ENCODE data around the gene TVP23A.
"Not testable (repeated sequence)": the region's sequence is repeated elsewhere in the genome, so short reads cannot be mapped to it uniquely, and the experiment has no call there.

Gene TVP23A

GRCh38 chr16:10744370-10745030, 74.1 kb downstream of the TVP23A start:
- no peak for DNase-seq (ENCODE audit: low spot score)

DNA sequence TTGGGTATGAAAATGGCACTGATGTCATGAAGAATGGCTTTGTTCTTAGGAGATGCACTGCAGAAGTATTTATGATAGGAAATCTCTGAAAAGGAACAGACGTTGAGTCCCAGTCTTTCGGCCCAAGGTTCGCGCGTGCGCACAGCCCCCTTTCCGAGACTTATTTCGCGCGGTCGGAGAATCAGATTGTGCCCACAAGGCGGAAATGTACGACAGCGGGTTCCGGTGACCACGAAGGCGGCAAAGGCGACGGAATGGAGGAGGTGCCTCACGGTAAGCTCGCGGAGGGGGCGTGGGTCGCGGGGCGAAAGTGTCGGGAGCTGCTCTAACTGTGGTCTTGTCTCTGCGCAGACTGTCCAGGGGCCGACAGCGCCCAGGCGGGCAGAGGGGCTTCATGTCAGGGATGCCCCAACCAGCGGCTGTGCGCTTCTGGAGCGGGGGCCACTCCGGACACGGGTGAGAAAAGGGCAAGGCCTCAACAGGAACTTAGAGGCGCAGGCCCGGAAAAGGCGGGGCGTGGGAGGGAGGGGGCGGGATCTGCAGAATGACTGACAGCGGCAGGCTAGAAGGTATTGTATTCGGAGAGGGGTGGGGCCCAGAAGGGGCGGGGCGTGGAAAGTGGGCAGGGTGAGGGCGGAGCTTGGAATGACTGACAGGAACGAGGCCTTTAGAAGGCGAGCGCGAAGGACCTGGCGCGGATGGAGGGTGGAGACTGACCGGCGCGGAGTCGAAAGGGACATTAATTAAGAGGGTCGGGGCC, 74.8 kb downstream of the TVP23A start, which contains the start of gene NUBP1:
Gene NUBP1, plus strand, starts transcription at position 233 of the 760 bp plus-strand sequence. Its CDS starts 22 bp downstream, at position 255.
- DNase-seq (ENCODE audit: low spot score), result peak; percentile 97

DNA sequence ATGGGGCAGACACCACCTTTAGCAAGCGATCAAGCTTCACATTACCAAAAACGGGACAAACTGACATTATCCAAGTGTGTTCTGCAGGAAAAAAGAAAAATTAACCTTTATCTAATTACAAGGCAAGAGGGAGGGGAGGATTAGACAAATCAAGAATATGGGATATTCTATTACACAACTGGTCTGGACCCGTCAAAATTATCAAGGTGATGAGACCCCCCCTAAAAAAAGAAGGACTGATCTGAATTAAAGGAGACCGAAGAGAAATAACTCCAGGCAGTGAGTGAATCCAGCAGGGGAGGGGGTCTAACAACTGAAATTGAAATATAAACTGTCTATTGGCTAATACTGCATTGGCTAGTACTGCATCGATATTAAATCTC, 75.4 kb downstream of the TVP23A start:
- no peak for DNase-seq (ENCODE audit: low spot score)

- DNase-seq (ENCODE audit: low spot score), result no peak
These were observed 76.8 kb downstream of the TVP23A start for GRCh38 chr16:10741844-10742243.

DNA sequence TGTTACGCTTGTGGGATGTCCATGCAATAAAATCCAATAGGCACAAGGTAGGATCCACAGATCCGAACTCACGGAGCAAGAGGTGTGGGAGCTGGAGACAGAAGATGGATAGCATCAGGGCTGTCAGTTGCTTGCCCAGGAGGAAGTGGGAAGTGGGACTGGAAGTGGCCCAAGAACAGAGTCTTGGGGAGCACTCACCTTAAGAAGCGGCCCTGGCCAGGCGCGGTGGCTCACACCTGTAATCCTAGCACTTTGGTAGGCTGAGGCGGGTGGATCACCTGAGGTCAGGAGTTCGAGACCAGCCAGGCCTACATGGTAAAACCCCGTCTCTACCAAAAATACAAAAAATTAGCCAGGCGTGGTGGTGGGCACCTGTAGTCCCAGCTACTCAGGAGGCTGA, 77.3 kb downstream of the TVP23A start:
- not testable (repeated sequence) for DNase-seq (ENCODE audit: low spot score)

- no peak for DNase-seq (ENCODE audit: low spot score)
These were observed 77.8 kb downstream of the TVP23A start for GRCh38 chr16:10740845-10741208.

DNA sequence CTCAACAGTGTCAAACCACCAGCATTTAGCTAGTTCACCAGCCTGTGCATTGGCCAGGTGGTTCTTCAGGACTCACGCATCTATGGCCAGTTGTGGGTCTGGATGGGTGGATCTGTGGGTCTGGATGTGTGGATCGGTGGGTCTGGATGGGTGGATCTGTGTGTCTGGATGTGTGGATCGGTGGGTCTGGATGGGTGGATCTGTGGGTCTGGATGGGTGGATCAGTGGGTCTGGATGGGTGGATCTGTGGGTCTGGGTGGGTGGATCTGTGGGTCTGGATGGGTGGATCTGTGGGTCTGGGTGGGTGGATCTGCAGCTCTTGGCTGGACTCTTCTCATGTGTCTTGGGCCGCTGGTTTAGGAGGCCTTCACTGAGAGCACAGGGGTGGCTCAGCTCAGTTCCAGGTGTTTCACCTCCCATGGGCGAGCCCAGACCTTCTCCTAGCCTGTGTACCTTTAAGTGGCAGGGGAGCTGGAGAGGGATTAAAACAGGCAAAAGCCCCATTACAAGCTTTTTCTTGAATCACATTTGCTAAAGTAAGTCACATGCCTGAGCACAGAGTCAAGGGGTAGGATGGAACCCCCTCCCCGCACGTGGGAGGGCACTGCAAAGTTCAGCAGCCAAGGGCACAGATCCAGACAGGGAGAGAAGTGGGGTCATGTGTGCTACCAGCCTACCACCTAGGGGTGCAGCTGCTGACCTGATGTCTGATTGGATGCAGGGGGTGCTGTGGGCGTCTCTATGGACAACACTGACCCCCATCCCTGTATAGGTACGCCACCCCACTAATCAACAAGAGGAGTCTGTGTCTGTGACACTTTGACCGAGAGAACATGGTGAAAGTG, 78.4 kb downstream of the TVP23A start:
- DNase-seq (ENCODE audit: low spot score), result no peak

GRCh38 chr16:10738231-10739077, 80.1 kb downstream of the TVP23A start:
- no peak for DNase-seq (ENCODE audit: low spot score)

GRCh38 chr16:10737068-10737625, 81.4 kb downstream of the TVP23A start:
- DNase-seq (ENCODE audit: low spot score), result peak; percentile 83

DNA sequence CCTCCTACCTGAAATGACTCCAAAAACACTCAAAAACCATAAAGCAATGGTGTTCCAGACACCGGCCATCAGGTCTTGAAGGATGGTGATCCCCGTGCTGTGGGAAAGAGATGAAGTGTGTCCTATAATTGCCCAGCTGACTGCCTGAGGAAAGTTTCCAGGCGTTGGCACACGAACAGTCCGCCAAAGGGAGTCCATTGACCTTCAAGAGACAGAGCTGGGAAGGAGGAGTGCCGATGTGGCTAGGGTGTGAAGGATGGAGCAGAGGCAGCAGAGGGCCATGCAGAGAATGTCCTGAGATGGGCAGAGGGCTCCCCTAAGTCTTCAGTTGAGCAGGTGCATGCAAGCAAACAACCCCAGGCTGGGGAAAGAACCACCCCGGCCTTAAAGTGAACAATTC, 86.8 kb downstream of the TVP23A start:
- no peak for DNase-seq (ENCODE audit: low spot score)

GRCh38 chr16:10729104-10730048, 89.2 kb downstream of the TVP23A start:
- DNase-seq (ENCODE audit: low spot score), result no peak

DNA sequence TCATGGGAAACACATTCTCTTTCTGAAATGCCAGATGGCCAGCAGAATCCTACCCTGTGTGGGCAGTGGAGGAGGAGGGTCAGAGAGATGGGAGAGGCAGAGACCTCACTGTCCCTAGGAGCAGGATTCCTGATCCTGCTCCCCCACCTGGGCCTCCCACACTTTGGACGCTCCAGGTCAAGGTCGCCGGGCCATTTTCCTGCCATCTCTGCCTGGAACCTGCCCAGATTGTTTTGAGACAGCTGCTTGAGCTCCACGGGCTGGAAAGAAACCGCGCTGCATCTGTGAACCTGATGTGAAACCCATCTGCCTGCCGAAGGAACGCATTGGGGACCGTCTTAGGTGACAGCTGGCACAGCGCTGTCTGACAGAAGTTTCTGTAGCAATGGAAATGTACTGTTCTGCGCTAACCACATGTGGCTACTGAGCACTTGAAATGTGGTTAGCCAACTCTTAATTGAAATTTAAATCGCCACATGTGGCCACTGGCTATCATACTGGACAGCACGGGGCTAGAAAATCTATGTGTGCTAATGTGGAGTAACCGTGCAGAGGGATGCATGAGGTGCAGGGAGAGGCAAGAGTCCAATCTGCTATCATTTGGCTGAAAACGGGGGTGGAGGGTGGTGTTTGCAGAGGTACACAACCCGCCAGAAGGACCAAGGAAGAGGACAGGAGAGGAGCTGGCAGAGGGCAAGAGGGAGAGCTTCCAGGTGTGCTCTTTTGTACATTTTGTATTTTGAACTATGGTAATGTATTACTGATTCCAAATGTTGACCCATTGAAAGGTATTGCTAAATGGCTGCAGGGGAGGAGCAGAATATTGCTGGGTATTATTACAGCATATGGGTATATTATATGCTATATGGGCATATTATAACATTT, 90.3 kb downstream of the TVP23A start:
- DNase-seq (ENCODE audit: low spot score), result no peak

Data from hematopoietic multipotent progenitor cell treated with erythropoietin and hydrocortisone succinate and interleukin-3 and kit ligand, for 17 days (in vitro differentiated cells).